Measurements from ENCODE around the gene NUDT16L1.
A peak's percentile ranks its signal among the peaks of the same experiment; 100 is the strongest.

DNA sequence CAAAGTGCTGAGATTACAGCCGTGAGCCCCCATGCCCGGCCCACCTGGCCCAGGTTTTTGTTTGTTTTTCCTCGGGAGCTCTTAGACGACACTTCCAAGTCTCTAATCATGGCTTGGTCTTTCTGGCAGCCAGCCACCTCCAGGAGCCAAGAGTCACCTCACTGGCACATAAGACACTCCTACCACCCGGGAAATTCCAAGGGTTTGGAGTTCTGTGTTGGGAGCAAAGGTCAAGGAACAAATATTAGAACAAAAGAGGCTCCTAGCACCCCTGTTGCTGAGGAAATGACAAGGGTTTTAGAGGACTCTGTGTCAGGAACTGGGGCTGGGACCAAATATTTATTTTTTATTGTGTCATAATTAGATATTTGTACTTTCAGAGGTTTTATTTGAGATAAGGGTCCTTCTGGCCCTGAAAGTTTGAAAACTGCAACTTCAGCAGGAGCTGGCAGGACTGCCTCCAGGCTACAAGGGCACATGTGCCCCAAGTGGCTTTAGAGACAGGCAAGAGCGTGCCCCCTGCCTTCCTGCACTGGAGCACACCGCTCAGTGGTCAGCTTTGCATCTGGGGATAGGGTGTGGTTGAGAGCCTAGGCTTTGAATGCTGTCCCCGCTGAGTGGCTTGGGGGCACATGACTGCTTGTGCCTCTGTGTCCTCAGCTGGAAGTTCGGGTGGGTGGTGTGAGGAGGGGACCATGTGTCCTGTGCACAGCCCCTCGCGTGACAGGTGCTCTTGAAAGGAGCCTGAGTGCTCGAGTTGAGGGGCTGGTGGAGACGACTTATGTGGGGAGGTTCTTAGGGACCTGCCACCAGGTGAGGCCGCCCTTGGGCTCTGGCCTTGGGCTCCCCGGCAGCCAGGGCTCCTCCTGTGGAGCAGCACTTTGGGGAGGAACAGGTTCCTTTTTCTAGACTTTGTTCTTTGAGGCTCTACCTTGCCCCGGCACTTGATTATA, 39.1 kb upstream of the NUDT16L1 start:
- TF ChIP-seq, protein P1, sequence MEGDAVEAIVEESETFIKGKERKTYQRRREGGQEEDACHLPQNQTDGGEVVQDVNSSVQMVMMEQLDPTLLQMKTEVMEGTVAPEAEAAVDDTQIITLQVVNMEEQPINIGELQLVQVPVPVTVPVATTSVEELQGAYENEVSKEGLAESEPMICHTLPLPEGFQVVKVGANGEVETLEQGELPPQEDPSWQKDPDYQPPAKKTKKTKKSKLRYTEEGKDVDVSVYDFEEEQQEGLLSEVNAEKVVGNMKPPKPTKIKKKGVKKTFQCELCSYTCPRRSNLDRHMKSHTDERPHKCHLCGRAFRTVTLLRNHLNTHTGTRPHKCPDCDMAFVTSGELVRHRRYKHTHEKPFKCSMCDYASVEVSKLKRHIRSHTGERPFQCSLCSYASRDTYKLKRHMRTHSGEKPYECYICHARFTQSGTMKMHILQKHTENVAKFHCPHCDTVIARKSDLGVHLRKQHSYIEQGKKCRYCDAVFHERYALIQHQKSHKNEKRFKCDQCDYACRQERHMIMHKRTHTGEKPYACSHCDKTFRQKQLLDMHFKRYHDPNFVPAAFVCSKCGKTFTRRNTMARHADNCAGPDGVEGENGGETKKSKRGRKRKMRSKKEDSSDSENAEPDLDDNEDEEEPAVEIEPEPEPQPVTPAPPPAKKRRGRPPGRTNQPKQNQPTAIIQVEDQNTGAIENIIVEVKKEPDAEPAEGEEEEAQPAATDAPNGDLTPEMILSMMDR (IDR thresholded peaks at IDR 0.05), result peak in 2 of 4 donors; percentile 10 to 24
- no peak for TF ChIP-seq POLR2A (IDR thresholded peaks at IDR 0.05)
